Airway epithelial cell (primary cell): Measurements from ENCODE around the gene SLC16A1. TPM values are rescaled to one million over a fixed set of nuclear protein-coding genes. Genes with fewer than 3 reads are reported as not detected.

Experiments used
- total RNA-seq: library from RNA; depleted of rRNA; stranded (reverse); fragments of >200 nt; gene quantifications from 2 replicates; pipeline ENCODE4 v1.2.3, GENCODE V29; 2015

SLC16A1 gene, protein sequence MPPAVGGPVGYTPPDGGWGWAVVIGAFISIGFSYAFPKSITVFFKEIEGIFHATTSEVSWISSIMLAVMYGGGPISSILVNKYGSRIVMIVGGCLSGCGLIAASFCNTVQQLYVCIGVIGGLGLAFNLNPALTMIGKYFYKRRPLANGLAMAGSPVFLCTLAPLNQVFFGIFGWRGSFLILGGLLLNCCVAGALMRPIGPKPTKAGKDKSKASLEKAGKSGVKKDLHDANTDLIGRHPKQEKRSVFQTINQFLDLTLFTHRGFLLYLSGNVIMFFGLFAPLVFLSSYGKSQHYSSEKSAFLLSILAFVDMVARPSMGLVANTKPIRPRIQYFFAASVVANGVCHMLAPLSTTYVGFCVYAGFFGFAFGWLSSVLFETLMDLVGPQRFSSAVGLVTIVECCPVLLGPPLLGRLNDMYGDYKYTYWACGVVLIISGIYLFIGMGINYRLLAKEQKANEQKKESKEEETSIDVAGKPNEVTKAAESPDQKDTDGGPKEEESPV
- 109 and 127 TPM in 2 replicates for total RNA-seq

DNA sequence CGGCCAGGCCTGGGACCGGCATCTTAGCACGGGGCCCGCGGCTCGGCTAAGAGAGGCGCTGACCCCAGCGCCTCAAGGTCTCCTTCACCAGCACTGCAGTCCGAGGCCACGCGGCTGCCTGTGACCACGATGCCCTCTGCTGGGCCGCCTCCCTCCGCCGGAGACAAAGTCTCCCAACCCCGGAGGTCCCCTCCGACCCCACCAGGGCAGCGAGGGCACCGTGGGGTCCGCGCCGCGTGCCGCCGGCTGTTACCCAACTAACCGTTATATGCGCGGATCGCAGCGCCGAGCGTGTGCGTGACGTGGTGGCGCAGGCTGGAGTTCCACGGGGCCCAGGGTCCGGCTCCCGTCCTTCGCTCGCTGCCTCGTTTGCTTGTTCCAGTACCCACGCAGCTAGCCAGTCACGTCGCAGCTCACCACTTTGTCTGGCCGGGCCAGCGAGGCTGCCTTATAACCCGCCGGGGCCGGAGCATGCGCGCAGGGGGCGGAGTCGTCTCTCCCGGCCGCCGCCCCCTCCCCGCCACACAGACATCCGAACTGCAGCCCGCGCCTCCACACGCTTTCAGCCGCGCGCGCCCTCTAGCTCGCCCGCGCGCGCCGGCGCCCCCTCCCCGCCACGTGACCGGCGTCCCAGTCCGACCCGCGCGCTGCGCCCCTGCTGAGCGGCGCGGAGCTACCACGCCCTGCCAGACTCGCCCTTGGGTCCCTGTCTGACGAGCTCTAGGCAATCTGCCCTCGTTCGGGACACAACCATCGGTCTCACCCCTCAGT, at the start of gene SLC16A1:
Gene SLC16A1, minus strand, starts transcription at position 424 of the 771 bp plus-strand sequence. CDS start 26,888 bp downstream, outside the sequence.

Other genes starting within 250 kb of the SLC16A1 start
- 418 and 470 TPM in 2 replicates for gene RHOC, start 249.1 kb downstream of the SLC16A1 start, total RNA-seq
- 4.9 and 6.4 TPM in 2 replicates for gene PPM1J, start 240.9 kb downstream of the SLC16A1 start, total RNA-seq
- 6.4 and 12.1 TPM in 2 replicates for gene LRIG2, start 117.0 kb upstream of the SLC16A1 start, total RNA-seq